HK-2 (cell line): ENCODE data around the gene P2RX5.
"Not testable (repeated sequence)": the region's sequence is repeated elsewhere in the genome, so short reads cannot be mapped to it uniquely, and the experiment has no call there.

ENCODE experiments used
- DNase-seq: peaks from one replicate; pipeline ENCODE4 v3.0.0-alpha.2; 2018; ENCODE audit not compliant: unreplicated experiment

P2RX5 gene

GRCh38 chr17:3712811-3713463 lies 17.0 kb upstream of the P2RX5 start:
- no peak for DNase-seq

- DNase-seq = no peak
Observed at GRCh38 chr17:3710951-3711383, 15.0 kb upstream of the P2RX5 start.

- DNase-seq = no peak
Observed at GRCh38 chr17:3708366-3708765, 12.4 kb upstream of the P2RX5 start.

- DNase-seq = not testable (repeated sequence)
Observed at GRCh38 chr17:3705718-3705984, 9.7 kb upstream of the P2RX5 start.

GRCh38 chr17:3704931-3705717 lies 9.2 kb upstream of the P2RX5 start:
- no peak for DNase-seq

- DNase-seq = not testable (repeated sequence)
Observed at GRCh38 chr17:3702041-3702539, 6.1 kb upstream of the P2RX5 start.

- DNase-seq = no peak
Observed at GRCh38 chr17:3699951-3700350, 4.0 kb upstream of the P2RX5 start.

GRCh38 chr17:3698139-3698538 lies 2.2 kb upstream of the P2RX5 start:
- DNase-seq = no peak

- no peak for DNase-seq
Observed at GRCh38 chr17:3697103-3697476, 1.1 kb upstream of the P2RX5 start.

- peak; percentile 59 for DNase-seq
Observed at GRCh38 chr17:3695129-3695722, 729 bp downstream of the P2RX5 start.

GRCh38 chr17:3693829-3694231 lies 2.1 kb downstream of the P2RX5 start:
- peak; percentile 39 for DNase-seq

GRCh38 chr17:3693141-3693540 lies 2.8 kb downstream of the P2RX5 start:
- no peak for DNase-seq

GRCh38 chr17:3692346-3692745 lies 3.6 kb downstream of the P2RX5 start:
- DNase-seq = no peak

- no peak for DNase-seq
Observed at GRCh38 chr17:3691617-3692067, 4.3 kb downstream of the P2RX5 start.

- DNase-seq = no peak
Observed at GRCh38 chr17:3690094-3690715, 5.8 kb downstream of the P2RX5 start.

GRCh38 chr17:3689262-3690093 lies 6.5 kb downstream of the P2RX5 start:
- no peak for DNase-seq

- DNase-seq = no peak
Observed at GRCh38 chr17:3688852-3689261, 7.1 kb downstream of the P2RX5 start.

- no peak for DNase-seq
Observed at GRCh38 chr17:3688027-3688553, 7.9 kb downstream of the P2RX5 start.

GRCh38 chr17:3685174-3685573 lies 10.8 kb downstream of the P2RX5 start:
- no peak for DNase-seq

GRCh38 chr17:3683054-3683511 lies 12.9 kb downstream of the P2RX5 start:
- no peak for DNase-seq

- no peak for DNase-seq
Observed at GRCh38 chr17:3682033-3682432, 13.9 kb downstream of the P2RX5 start.
